HepG2 (cell line): Measurements from ENCODE around the gene PAQR5. TPM values are rescaled to one million over a fixed set of nuclear protein-coding genes. Genes with fewer than 3 reads are reported as not detected.

Experiments used
- ARID3A ChIP-seq: IDR thresholded peaks from 2 replicates; pipeline ENCODE4 v1.6.1; 2012; ENCODE audit warnings: low read depth, low read length, improper control_type of control experiment
- CCAR2 ChIP-seq: fragments of 200-400 bp; formaldehyde crosslinking; optimal IDR thresholded peaks from 2 replicates; pipeline ENCODE3; 2018; ENCODE audit warnings: low read depth, mild to moderate bottlenecking, low read length, moderate library complexity
- CENPT ChIP-seq: sonication (generic); formaldehyde crosslinking; IDR thresholded peaks from 2 replicates; pipeline ENCODE4 v1.8.0; 2022; ENCODE audit warnings: low read depth, mild to moderate bottlenecking, moderate library complexity, missing genetic modification reagents
- HDAC1 ChIP-seq: sonication (generic); formaldehyde crosslinking; IDR thresholded peaks from 2 replicates; pipeline ENCODE4 v1.5.1; 2020; ENCODE audit warnings: mild to moderate bottlenecking, missing genetic modification reagents
- HNF4A ChIP-seq: sonication (generic); formaldehyde crosslinking; IDR thresholded peaks from 2 replicates; pipeline ENCODE4 v1.4.0; 2020; ENCODE audit warnings: missing genetic modification reagents
- HOXA3 ChIP-seq: sonication (generic); formaldehyde crosslinking; IDR thresholded peaks from 2 replicates; pipeline ENCODE4 v1.5.0; 2020; ENCODE audit warnings: missing genetic modification reagents
- MXI1 ChIP-seq: IDR thresholded peaks from 3 replicates; pipeline ENCODE4 v1.6.1; 2012; ENCODE audit warnings: low read depth, low read length, inconsistent platforms, borderline replicate concordance
- NFIC ChIP-seq: IDR thresholded peaks from 2 replicates; pipeline ENCODE4 v1.6.1; 2012; ENCODE audit warnings: mild to moderate bottlenecking, low read length, inconsistent platforms
- PCBP1 ChIP-seq: fragments of 200-400 bp; formaldehyde crosslinking; IDR thresholded peaks from 2 replicates; pipeline ENCODE4 v1.6.1; 2017; ENCODE audit warnings: mild to moderate bottlenecking, low read depth, low read length, borderline replicate concordance
- UBTF ChIP-seq: sonication (generic); formaldehyde crosslinking; IDR thresholded peaks from 2 replicates; pipeline ENCODE4 v1.4.0; 2020; ENCODE audit warnings: mild to moderate bottlenecking, missing genetic modification reagents
- ZNF232 ChIP-seq: sonication (generic); formaldehyde crosslinking; IDR thresholded peaks from 2 replicates; pipeline ENCODE4 v1.4.0; 2020; ENCODE audit warnings: missing genetic modification reagents, borderline replicate concordance
- polyA plus RNA-seq, 8 experiments: library from polyadenylated mRNA; depleted of rRNA in 3 of 8; stranded (reverse) in 7 of 8; unstranded in 1 of 8; fragments of >200 nt; fragmentation: Illumina TruSeq in 4 of 8; extraction: Trizol in 4 of 8; gene quantifications; 2 replicates each; pipeline versions ENCODE4 v1.2.1 to v1.2.3, GENCODE V29; 2011 to 2016; ENCODE audit warnings: low read depth in 4 of 8, missing spikeins in 1 of 8, mixed read lengths in 1 of 8; ENCODE audit not compliant: insufficient read depth in 1 of 8
- total RNA-seq, 5 experiments: library from RNA; depleted of rRNA; stranded (reverse); fragments of >200 nt; fragmentation: Illumina TruSeq; extraction: Trizol; gene quantifications; 2 replicates each; pipeline ENCODE4 v1.2.3, GENCODE V29; 2016; ENCODE audit warnings: low read depth in 1 of 5
- TF ChIP-seq, protein P1 (sequence below), 2 experiments: sonication (generic) in 1 of 2; formaldehyde crosslinking in 1 of 2; IDR thresholded peaks; 2 replicates each; pipeline versions ENCODE4 v1.6.1 to v1.9.0; 2014 to 2022; ENCODE audit warnings: antibody characterized with exemption in 1 of 2, borderline replicate concordance in 1 of 2, inconsistent platforms in 1 of 2, low read depth in 1 of 2, missing genetic modification reagents in 1 of 2
- TF ChIP-seq, protein P2 (sequence below): sonication (generic); formaldehyde crosslinking; IDR thresholded peaks from 2 replicates; pipeline ENCODE4 v1.8.0; 2022; ENCODE audit warnings: mild to moderate bottlenecking, missing genetic modification reagents, moderate library complexity

PAQR5 gene
- total and polyA plus RNA-seq, 2 of the 13 experiments (the other 11 are each of a cell fraction or from before 2014, with no cell fraction given) = 0.53 to 1.3 TPM

DNA sequence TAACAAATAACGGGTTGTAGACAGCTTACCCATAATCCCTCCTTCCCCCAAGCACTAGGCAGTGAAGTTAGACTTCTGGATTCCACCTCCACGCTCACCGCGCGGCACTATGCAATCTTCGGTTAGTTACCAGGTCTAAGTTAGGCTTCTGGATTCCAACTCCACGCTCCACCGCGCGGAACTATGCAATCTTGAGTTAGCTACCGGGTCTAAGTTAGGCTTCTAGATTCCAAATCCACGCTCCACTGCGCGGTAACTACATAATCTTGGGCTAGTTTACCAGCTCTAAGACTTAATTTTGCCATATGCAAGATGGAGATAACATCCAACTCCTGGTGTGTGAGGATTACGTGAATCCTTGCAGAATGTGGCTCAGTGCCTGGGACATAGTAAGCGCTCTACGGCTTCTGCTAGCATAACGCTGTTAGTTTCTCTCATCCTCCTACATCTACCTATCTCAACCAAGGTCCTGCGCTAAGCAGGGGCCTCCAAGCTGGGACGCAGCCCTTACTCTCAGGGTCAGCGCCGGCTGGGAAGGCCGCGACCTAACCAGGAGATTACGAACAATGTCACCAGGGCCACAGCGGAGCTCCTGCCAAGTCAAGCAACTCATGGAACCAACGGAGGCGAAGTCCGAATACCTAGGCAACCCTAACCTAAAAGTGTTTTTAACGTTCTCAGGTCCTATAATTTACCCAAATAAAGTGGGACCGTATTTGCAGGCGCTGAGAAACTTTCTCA lies 153.4 kb downstream of the PAQR5 start (continued):
- TF ChIP-seq, protein P1, sequence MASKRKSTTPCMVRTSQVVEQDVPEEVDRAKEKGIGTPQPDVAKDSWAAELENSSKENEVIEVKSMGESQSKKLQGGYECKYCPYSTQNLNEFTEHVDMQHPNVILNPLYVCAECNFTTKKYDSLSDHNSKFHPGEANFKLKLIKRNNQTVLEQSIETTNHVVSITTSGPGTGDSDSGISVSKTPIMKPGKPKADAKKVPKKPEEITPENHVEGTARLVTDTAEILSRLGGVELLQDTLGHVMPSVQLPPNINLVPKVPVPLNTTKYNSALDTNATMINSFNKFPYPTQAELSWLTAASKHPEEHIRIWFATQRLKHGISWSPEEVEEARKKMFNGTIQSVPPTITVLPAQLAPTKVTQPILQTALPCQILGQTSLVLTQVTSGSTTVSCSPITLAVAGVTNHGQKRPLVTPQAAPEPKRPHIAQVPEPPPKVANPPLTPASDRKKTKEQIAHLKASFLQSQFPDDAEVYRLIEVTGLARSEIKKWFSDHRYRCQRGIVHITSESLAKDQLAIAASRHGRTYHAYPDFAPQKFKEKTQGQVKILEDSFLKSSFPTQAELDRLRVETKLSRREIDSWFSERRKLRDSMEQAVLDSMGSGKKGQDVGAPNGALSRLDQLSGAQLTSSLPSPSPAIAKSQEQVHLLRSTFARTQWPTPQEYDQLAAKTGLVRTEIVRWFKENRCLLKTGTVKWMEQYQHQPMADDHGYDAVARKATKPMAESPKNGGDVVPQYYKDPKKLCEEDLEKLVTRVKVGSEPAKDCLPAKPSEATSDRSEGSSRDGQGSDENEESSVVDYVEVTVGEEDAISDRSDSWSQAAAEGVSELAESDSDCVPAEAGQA (IDR thresholded peaks at IDR 0.05; ENCODE audit: low read depth) = no peak
- TF ChIP-seq, protein P1 (CRISPR knock-in tag; IDR thresholded peaks at IDR 0.05; ENCODE audit: borderline replicate concordance) = no peak
- TF ChIP-seq HOXA3 (CRISPR knock-in tag) (peak; percentile 3; the same call in 1 of the 2 replicates), UBTF (no peak), HDAC1 (CRISPR knock-in tag) (no peak), CENPT (no peak), HNF4A (0 out of 2 replicates have a peak, but pooled peaks have one; percentile 8), ARID3A (0 out of 2 replicates have a peak, but pooled peaks have one; percentile 15), NFIC (0 out of 2 replicates have a peak, but pooled peaks have one; percentile 25), CCAR2 (no peak), ZNF232 (CRISPR knock-in tag) (no peak), MXI1 (0 out of 3 replicates have a peak, but pooled peaks have one; percentile 12), PCBP1 (no peak)
- TF ChIP-seq, protein P2, sequence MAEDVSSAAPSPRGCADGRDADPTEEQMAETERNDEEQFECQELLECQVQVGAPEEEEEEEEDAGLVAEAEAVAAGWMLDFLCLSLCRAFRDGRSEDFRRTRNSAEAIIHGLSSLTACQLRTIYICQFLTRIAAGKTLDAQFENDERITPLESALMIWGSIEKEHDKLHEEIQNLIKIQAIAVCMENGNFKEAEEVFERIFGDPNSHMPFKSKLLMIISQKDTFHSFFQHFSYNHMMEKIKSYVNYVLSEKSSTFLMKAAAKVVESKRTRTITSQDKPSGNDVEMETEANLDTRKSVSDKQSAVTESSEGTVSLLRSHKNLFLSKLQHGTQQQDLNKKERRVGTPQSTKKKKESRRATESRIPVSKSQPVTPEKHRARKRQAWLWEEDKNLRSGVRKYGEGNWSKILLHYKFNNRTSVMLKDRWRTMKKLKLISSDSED (CRISPR knock-in tag) = no peak
